Measurements from ENCODE around the gene ACAP3. TPM values are rescaled to one million over a fixed set of nuclear protein-coding genes. Genes with fewer than 3 reads are reported as not detected.

The ACAP3 gene
- polyA plus RNA-seq, 3 donors: 22.4 to 39.1 (median 38.3) TPM

- DNase-seq (ENCODE audit: extremely low read depth in 1 of 11, low read depth in 9 of 11, low spot score in 4 of 11): no peak
These were observed 26.0 kb upstream of the ACAP3 start for GRCh38 chr1:1333551-1334241.

GRCh38 chr1:1332774-1333480, 25.2 kb upstream of the ACAP3 start:
- DNase-seq (ENCODE audit: extremely low read depth in 1 of 11, low read depth in 9 of 11, low spot score in 4 of 11): no peak

DNA sequence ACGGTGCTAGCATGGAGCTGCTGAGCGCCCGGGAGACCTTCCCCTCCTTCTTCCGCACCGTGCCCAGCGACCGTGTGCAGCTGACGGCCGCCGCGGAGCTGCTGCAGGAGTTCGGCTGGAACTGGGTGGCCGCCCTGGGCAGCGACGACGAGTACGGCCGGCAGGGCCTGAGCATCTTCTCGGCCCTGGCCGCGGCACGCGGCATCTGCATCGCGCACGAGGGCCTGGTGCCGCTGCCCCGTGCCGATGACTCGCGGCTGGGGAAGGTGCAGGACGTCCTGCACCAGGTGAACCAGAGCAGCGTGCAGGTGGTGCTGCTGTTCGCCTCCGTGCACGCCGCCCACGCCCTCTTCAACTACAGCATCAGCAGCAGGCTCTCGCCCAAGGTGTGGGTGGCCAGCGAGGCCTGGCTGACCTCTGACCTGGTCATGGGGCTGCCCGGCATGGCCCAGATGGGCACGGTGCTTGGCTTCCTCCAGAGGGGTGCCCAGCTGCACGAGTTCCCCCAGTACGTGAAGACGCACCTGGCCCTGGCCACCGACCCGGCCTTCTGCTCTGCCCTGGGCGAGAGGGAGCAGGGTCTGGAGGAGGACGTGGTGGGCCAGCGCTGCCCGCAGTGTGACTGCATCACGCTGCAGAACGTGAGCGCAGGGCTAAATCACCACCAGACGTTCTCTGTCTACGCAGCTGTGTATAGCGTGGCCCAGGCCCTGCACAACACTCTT, 24.5 kb upstream of the ACAP3 start:
- no peak for DNase-seq (ENCODE audit: extremely low read depth in 1 of 11, low read depth in 9 of 11, low spot score in 4 of 11)

DNA sequence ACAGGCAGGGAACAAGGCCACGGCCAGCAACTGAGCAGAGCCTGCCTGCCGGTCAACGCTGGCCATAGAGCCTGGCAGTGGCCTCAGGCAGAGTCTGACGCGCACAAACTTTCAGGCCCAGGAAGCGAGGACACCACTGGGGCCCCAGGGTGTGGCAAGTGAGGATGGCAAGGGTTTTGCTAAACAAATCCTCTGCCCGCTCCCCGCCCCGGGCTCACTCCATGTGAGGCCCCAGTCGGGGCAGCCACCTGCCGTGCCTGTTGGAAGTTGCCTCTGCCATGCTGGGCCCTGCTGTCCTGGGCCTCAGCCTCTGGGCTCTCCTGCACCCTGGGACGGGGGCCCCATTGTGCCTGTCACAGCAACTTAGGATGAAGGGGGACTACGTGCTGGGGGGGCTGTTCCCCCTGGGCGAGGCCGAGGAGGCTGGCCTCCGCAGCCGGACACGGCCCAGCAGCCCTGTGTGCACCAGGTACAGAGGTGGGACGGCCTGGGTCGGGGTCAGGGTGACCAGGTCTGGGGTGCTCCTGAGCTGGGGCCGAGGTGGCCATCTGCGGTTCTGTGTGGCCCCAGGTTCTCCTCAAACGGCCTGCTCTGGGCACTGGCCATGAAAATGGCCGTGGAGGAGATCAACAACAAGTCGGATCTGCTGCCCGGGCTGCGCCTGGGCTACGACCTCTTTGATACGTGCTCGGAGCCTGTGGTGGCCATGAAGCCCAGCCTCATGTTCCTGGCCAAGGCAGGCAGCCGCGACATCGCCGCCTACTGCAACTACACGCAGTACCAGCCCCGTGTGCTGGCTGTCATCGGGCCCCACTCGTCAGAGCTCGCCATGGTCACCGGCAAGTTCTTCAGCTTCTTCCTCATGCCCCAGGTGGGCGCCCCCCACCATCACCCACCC, 23.6 kb upstream of the ACAP3 start, which contains the start of gene TAS1R3:
Gene TAS1R3, plus strand, starts transcription at position 213 of the 898 bp plus-strand sequence. Its CDS starts 66 bp downstream, at position 279.
- no peak for DNase-seq (ENCODE audit: extremely low read depth in 1 of 11, low read depth in 9 of 11, low spot score in 4 of 11)

DNA sequence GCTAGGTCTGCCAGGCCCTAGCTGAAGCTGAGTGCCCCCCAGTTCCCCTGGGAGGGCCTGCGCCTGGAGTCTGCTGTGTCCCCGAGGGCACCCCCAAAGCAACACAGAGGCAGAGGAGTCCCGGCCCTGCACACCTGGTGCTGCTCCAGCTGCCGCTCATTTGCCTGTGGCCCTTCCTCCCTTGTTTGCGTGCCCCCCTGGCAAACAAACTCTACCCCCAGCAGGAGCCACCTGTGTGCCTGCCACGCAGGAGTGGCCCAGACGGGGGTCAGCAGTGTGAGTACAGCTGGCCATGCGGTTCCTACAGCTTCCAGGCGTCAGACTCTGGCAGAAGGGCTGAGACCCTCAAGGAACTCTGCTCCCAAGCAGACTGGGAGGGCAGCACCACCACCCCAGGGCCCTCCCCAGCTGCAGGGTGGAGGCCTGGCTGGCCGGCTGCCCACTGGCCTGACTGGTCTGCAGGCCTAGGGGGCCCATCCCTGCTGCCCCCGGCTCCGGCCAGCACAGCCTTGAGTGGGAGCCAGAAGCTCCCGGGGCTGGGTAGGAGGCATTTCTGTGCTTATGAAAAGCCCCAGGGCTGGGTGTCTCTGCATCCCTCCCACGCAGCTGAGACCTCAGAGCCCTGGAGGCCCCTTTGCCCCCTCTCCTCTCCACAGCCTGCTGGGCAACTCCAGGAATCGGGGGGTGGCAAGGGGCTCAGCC, 22.8 kb upstream of the ACAP3 start:
- DNase-seq (ENCODE audit: extremely low read depth in 1 of 11, low read depth in 9 of 11, low spot score in 4 of 11): no peak

- DNase-seq (ENCODE audit: extremely low read depth in 1 of 11, low read depth in 9 of 11, low spot score in 4 of 11): no peak
These were observed 21.8 kb upstream of the ACAP3 start for GRCh38 chr1:1329304-1330210.

DNA sequence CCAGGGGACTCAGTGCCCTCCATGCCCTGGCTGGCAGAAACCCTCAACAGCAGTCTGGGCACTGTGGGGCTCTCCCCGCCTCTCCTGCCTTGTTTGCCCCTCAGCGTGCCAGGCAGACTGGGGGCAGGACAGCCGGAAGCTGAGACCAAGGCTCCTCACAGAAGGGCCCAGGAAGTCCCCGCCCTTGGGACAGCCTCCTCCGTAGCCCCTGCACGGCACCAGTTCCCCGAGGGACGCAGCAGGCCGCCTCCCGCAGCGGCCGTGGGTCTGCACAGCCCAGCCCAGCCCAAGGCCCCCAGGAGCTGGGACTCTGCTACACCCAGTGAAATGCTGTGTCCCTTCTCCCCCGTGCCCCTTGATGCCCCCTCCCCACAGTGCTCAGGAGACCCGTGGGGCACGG, 20.5 kb upstream of the ACAP3 start:
- DNase-seq (ENCODE audit: extremely low read depth in 1 of 11, low read depth in 9 of 11, low spot score in 4 of 11): no peak

DNA sequence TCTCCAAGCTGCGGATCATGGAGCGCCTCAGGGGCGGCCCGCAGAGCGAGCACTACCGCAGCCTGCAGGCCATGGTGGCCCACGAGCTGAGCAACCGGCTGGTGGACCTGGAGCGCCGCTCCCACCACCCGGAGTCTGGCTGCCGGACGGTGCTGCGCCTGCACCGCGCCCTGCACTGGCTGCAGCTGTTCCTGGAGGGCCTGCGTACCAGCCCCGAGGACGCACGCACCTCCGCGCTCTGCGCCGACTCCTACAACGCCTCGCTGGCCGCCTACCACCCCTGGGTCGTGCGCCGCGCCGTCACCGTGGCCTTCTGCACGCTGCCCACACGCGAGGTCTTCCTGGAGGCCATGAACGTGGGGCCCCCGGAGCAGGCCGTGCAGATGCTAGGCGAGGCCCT, 19.6 kb upstream of the ACAP3 start:
- DNase-seq (ENCODE audit: extremely low read depth in 1 of 11, low read depth in 9 of 11, low spot score in 4 of 11): no peak

- no peak for DNase-seq (ENCODE audit: extremely low read depth in 1 of 11, low read depth in 9 of 11, low spot score in 4 of 11)
These were observed 18.4 kb upstream of the ACAP3 start for GRCh38 chr1:1326075-1326605.

GRCh38 chr1:1325288-1326074, 17.8 kb upstream of the ACAP3 start:
- no peak for DNase-seq (ENCODE audit: extremely low read depth in 1 of 11, low read depth in 9 of 11, low spot score in 4 of 11)

- peak in 10 of 11 donors; percentile 62 to 91 (median 84) for DNase-seq (ENCODE audit: extremely low read depth in 1 of 11, low read depth in 9 of 11, low spot score in 4 of 11)
These were observed 17.0 kb upstream of the ACAP3 start, which contains the start of the genes CPTP and INTS11 for GRCh38 chr1:1324524-1325287. CPTP (plus strand) TSS chr1:1324802; CDS start chr1:1326911, 2,109 bp downstream. INTS11 (minus strand) TSS chr1:1324660; CDS start chr1:1324608, 52 bp downstream.

GRCh38 chr1:1324084-1324523, 16.4 kb upstream of the ACAP3 start:
- DNase-seq (ENCODE audit: extremely low read depth in 1 of 11, low read depth in 9 of 11, low spot score in 4 of 11): no peak

GRCh38 chr1:1322952-1323351, 15.2 kb upstream of the ACAP3 start:
- no peak for DNase-seq (ENCODE audit: extremely low read depth in 1 of 11, low read depth in 9 of 11, low spot score in 4 of 11)

DNA sequence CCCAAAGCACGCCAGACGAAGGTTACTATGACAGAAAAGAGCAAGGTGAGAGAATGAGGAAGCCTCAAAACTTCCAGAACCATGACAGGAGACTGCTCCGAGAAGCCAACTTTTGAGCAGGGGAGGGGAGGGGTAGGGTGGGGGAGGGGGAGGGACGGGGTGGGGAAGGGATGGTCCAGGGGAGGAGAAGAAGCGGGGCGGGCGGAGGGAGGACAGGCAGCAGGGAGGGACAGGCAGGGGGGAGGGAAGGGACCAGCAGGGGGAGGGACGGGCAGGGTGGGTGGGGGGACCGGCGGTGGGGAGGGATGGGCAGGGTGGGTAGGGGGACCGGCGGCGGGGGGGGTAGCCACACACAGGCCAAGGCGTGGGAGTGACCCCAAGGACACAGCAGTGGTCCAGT, 14.7 kb upstream of the ACAP3 start:
- no peak for DNase-seq (ENCODE audit: extremely low read depth in 1 of 11, low read depth in 9 of 11, low spot score in 4 of 11)

DNA sequence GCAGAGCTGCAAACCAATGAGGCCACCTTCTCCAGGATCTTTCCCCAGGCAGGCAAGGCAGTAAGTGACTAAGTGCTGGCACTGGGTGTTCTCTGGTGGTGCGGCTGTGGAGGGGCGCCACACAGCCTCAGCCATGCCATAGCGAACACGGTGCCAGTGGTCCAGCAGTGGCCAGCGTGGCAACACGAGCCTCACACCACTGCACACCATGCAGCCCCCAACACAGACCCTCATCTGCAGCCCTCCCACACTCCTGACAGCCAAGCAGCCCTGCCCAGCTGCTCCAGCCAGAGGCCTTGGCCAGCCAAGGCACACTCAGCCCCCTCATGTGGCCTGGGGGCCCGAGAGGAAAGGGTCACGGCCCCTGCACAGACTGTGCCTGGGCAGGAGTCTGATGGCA, 13.7 kb upstream of the ACAP3 start:
- DNase-seq (ENCODE audit: extremely low read depth in 1 of 11, low read depth in 9 of 11, low spot score in 4 of 11): no peak
